ENCODE measurements around the gene CFAP46.

CFAP46 gene
- 0 to 8.0 (median 0.13) reads per million in 17 experiments for total RNA-seq

- peak; percentile 29 to 67 (median 49) for DNase-seq
Measured at GRCh38 chr10:132942101-132943057, at the start of gene CFAP46. CFAP46 (minus strand) TSS chr10:132942570; CDS start chr10:132942484, 86 bp downstream.

- no peak for DNase-seq
Measured at GRCh38 chr10:132991706-132992432, 49.5 kb upstream of the CFAP46 start.

GRCh38 chr10:132990684-132991545 lies 48.5 kb upstream of the CFAP46 start:
- DNase-seq, result no peak

GRCh38 chr10:132989476-132990415 lies 47.4 kb upstream of the CFAP46 start:
- DNase-seq, result no peak

- no peak for DNase-seq
Measured at GRCh38 chr10:132988988-132989387, 46.6 kb upstream of the CFAP46 start.

- peak in 3 of 4 experiments; percentile 23 to 32 (median 30) for DNase-seq
Measured at GRCh38 chr10:132987671-132988571, 45.6 kb upstream of the CFAP46 start.

- DNase-seq, result no peak
Measured at GRCh38 chr10:132986978-132987377, 44.6 kb upstream of the CFAP46 start.

GRCh38 chr10:132986576-132986975 lies 44.2 kb upstream of the CFAP46 start:
- no peak for DNase-seq

- DNase-seq, result no peak
Measured at GRCh38 chr10:132986076-132986475, 43.7 kb upstream of the CFAP46 start.

- DNase-seq, result no peak
Measured at GRCh38 chr10:132985546-132985900, 43.2 kb upstream of the CFAP46 start.

- DNase-seq, result no peak
Measured at GRCh38 chr10:132984801-132985545, 42.6 kb upstream of the CFAP46 start.

GRCh38 chr10:132984008-132984295 lies 41.6 kb upstream of the CFAP46 start:
- DNase-seq, result no peak

GRCh38 chr10:132983252-132984007 lies 41.1 kb upstream of the CFAP46 start:
- no peak for DNase-seq

GRCh38 chr10:132982301-132982989 lies 40.1 kb upstream of the CFAP46 start:
- no peak for DNase-seq

- DNase-seq, result no peak
Measured at GRCh38 chr10:132981746-132982145, 39.4 kb upstream of the CFAP46 start.

GRCh38 chr10:132981173-132981555 lies 38.8 kb upstream of the CFAP46 start:
- no peak for DNase-seq

GRCh38 chr10:132980426-132981172 lies 38.2 kb upstream of the CFAP46 start:
- DNase-seq, result no peak

All from suppressor macrophage (primary cell).